Jurkat, Clone E6-1 (cell line): ENCODE measurements around the gene REV3L.
A peak's percentile ranks its signal among the peaks of the same experiment; 100 is the strongest.

Experiments
- DNase-seq: peaks from one replicate; pipeline ENCODE4 v3.0.0-alpha.2; 2011; ENCODE audit warnings: low read depth, low spot score
- H3K4me3 ChIP-seq: 2 replicates; pipeline ENCODE4 v1.5.1; 2011; ENCODE audit warnings: mild to moderate bottlenecking, low read length, control low read depth, moderate library complexity

REV3L gene

DNA sequence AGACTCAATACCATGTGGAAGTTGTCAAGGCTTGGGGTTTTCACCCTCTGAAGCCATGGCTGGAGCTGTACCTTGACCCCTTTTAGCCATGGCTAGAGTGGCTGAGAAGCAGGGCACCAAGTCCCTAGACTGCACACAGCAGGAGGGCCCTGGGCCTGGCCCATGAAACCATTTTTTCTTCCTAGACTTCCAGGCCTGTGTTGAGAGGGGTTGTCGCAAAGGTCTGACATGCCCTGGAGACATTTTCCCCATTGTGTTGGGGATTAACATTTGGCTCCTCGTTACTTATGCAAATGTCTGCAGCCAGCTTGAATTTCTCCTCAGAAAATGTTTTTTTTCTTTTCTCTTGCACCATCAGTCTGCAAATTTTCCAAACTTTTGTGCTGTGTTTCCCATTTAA is 199.3 kb downstream of the REV3L start:
- H3K4me3 ChIP-seq, result no peak overlapping the region
- DNase-seq, result no peak

DNA sequence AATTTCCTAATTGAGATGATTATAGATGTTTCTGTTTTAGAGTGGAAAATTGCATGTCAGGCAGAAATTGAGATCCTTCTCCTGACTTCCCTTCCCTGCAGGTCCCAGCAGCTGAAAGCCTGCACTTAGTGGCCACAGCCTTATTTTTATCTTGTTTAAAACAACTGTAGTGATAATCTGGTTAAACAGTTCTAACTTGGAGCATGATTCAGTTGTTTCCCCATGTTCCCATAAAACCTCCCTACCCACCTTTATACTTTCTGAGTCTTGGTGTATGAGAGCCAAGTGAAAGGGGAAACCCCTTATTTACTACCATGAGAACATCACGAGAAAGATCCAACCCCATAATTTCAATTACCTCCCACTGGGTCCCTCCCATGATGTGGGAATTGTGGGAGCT is 200.5 kb downstream of the REV3L start:
- no peak overlapping the region for H3K4me3 ChIP-seq
- no peak for DNase-seq

DNA sequence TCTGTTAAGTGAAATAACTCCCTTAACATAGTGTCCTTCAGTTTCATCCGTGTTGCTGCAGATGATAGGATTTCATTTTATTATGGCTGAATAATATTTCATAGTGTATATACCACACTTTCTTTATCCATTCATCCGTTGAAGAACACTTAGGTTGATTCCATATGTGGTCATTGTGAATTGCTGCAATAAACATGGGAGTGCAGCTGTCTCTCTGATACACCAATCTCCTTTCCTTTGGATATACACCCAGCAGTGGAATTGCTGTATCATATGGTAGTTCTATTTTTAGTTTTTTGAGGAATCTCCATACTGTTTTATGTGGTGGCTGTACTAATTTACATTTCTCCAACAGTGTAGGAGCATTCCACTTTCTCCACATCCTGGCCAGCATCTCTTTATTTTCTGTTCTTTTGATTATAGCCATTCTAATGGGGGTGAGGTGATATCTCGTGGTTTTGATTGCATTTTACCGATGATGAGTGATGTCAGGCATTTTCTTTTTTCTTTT is 202.5 kb downstream of the REV3L start:
- H3K4me3 ChIP-seq, result no peak overlapping the region

DNA sequence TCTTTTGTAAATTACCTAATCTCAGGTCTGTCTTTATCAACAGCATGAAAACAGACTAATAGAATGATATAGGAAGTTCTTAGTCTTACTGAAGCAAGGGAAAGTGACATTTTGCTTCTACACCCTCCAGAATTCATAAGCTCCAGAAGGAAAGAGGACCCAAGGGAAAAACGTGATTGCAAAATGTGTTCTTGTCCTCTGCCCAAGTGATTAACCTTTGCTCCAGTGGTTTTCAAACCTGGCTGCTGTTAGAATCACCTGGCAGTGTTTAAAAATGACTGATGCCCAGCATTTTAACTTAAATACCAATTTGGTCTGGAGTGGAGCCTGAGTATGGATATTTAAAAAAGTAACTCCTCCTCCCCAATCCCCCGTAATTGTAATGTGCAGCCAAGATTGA is 204.3 kb downstream of the REV3L start:
- no peak overlapping the region for H3K4me3 ChIP-seq
- no peak for DNase-seq

More for the DNA sequence above, 202.5 kb downstream of the REV3L start:
- DNase-seq, result no peak

DNA sequence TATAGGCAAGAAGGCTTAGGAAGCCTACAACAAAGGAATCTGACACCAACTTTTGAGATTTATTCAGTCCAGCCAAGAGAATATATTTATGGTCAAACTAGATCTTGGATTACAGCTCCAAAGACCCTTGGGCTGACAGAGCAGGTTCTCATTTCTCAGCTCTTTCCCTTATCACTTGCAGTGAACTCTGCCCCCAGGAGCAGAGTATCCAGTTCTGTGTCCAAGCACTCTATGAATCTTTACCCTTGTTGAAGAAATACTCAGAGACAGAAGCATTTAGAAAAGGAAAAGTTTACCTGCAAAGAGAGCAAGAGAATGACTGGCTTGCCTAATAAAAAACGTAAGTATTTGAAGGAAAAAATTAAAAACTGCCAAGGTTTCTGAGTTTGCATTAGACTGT is 205.2 kb downstream of the REV3L start:
- DNase-seq, result no peak
- H3K4me3 ChIP-seq, result no peak overlapping the region

DNA sequence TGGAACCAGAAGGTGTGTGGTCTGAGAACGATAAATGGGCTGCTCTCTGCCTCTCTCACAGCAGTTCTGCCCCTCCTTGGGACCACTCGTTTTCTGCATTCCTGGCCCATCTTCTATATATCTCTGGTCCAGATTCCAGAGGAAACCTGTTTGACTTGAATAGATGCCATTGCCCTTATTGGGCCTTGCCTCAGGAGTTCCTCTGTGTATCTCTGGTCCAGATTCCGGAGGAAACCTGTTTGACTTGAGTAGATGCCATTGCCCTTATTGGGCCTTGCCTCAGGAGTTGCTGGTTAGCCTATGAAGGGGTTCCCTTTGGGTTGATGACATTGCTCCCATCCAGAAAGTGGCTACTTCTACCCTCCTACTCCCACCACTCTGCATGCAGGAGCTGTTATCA is 206.3 kb downstream of the REV3L start:
- H3K4me3 ChIP-seq, result no peak overlapping the region
- DNase-seq, result no peak

DNA sequence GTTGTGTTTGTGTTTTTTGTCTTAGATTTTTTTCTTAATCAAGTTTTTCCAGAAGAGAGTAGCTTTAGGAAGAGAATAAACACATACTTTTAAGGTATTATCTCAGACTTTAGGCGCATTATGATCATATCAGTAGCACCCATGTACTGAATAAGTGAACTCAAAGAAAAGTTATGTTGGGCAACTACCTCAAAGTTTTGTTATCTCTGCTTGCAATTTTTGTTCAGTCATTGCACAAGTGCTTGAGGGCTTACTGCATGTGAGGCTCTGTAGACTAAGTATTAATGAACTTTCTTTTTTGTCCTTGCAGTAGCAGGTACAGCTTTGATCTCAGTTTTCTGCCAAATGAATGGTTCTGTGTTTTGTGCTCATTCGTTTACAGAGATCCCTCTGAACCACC is 206.7 kb downstream of the REV3L start:
- no peak overlapping the region for H3K4me3 ChIP-seq
- DNase-seq, result no peak

DNA sequence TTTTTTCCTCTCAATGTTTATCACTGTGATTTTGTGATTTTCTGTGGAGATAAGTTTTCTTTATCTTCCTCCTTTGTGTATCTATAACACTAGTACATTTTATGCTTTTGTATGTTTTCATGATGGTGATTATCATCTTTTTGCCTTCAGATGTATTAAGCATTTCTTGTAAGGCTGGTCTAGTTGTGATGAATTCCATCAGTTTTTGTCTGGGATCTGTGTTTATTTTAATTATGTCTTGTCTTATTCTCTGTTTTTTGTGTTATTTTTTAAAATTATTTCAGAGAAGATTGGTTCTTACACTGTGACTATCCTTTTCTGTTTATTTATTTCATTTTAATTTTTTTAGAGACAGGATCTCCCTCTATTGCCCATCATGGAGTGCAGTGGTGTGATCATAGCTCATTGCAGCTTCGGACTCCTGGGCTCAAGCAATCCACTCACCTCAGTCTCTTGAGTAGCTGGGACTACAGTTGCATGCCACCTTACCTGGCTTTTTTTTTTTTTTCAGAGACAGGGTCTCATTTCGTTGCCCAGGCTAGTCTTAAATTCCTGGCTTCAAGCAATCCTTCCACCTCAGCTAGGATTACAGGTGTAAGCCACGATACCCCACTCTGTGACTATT is 208.3 kb downstream of the REV3L start:
- DNase-seq, result no peak
- no peak overlapping the region for H3K4me3 ChIP-seq

DNA sequence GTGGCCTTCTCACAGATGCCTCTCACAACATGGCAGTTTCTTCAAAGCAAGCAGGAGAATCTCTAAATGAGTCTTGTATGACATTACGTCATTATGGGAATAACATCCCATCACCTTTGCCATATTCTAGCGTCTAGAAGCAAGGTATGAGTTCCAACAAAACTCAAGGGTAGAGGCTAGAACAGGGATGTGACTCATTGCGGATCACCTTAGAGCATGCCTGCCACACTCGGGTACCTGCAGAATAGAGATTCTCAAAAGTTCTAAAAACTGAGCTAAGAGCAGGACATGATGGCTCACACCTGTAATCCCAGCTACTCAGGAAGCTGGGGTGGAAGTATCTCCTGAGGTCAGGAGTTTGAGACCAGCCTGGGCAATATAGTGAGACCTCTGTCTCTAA is 212.9 kb downstream of the REV3L start:
- no peak for DNase-seq
- H3K4me3 ChIP-seq, result no peak overlapping the region

DNA sequence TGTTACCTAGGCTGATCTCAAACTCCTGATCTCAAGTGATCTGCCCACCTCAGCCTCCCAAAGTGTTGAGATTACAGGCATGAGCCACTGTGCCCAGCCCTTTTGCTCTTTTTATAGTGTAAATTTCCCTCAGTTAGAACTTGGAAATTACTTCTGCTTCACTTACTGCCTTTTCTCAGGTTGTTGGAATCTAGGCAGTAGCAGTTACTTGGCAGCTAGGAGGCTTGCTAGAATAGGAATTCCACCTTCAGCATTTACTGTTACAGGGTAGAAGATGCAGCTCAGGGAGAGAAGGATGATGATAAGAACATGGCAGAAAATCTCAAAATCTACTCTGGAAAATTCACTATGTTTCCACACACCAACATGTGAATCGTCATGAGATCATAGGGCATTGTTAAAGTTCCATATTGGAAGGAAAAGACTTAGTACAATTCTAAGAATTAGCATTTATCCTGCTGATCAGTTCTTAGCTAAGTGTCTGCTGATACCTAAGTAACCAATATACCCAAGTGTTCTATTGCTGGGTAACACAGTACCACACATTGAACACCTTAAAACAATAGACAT is 213.5 kb downstream of the REV3L start:
- no peak overlapping the region for H3K4me3 ChIP-seq
- DNase-seq, result no peak

DNA sequence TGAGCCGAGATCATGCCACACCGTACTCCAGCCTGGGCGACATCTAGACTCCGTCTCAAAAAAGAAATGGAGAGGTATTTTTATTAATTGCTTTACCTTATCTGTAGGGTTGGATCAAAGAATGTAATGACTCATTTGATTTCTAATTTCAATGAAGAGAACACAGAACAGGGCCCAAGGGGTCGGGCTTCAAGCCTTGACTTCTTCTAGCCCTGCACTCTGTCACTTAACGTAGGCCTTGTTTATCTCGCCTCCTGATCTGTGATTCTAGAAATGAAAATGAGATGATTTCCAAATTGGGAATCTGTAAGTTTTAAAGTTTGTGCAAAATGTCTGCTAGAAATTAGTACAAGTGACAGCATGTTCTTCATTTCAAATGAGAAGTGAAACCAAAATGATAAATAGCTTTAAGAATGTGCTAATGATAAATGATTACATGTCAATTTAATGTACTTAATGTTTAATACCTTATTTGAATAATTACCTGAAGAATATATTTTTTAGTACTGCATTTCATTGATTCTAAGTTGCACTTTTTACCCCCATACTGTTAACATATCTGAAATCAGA is 215.2 kb downstream of the REV3L start:
- H3K4me3 ChIP-seq, result no peak overlapping the region
- no peak for DNase-seq

DNA sequence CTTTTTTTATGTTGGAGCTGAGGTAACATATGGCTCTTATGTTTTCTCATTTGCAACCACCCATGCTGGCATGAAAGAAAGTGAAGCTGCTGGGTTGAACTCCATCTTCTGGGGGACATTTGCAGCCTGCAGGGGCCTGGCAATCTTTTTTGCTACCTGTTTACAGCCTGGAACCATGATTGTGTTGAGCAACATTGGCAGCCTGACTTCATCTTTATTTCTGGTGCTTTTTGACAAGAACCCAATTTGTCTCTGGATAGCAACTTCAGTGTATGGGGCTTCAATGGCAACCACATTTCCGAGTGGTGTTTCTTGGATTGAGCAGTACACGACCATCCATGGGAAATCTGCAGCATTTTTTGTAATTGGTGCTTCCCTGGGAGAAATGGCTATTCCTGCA is 216.7 kb downstream of the REV3L start:
- no peak overlapping the region for H3K4me3 ChIP-seq
- DNase-seq, result no peak

DNA sequence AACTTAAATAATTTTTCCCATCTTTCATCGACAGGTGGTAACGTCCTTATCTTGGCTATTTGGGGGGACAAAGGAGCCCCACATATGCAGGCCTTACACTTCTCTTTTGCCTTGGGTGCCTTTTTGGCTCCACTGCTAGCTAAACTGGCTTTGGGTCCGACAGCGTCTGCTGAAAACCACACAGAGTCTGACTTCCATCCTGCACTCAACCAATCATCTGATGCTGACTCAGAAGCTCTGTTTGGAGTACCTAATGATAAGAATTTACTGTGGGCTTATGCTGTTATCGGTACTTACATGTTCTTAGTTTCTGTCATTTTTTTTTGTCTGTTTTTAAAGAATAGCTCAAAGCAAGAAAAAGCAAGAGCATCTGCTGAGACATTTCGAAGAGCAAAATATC is 217.2 kb downstream of the REV3L start:
- no peak overlapping the region for H3K4me3 ChIP-seq
- DNase-seq, result no peak

DNA sequence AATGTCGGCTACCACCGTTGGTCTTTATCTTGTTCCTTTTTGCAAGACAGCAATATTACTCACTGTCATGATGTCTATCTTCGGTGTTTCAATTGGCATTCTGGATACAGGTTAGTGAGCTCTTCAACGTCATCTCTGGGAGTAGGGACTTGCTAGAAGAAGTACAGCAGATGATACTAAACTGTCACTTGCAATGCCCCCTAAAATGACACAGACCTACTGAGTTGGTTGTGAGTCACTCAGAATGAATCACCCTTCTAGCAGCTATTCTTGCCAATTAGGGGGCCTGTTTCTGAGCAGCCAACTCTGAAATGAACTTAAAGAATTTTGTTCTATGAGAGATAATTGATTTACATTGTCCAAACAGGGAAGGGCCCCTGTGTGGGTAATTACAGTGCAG is 219.2 kb downstream of the REV3L start:
- no peak overlapping the region for H3K4me3 ChIP-seq
- DNase-seq, result no peak

DNA sequence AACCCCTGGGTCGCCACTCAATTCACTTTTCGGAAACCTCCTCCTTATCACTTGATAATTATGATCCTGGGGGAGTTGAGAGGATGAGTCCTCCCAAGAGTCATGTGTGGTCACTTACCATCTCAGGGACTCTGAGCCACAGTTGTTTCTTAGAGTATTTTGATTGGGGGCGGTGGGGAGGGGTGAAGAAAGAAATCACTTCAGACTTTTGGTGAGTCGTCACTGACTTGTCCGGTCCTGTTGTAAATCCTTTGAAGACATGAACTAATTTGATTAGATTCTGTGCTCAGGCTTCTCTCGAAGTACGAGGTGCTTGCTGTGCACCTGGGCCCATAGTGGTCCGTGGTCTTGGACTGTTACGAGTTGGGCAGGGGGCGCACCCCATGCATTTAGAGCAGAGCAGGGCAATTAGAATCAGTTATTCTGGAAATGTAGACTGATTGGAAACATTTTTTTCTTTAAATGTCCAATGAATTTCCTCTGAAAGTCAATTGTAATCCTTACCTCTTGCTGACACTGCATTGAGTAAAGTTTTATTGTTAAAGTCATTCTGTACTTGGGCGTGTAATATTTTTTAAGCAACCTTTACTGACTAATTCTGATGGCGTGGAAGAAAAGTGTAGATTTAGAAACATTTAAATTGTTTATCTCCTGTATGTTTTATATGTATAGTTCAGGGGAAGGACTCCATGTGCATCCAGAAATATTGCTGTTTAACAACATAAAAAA is 222.3 kb downstream of the REV3L start:
- no peak for DNase-seq
- no peak overlapping the region for H3K4me3 ChIP-seq

DNA sequence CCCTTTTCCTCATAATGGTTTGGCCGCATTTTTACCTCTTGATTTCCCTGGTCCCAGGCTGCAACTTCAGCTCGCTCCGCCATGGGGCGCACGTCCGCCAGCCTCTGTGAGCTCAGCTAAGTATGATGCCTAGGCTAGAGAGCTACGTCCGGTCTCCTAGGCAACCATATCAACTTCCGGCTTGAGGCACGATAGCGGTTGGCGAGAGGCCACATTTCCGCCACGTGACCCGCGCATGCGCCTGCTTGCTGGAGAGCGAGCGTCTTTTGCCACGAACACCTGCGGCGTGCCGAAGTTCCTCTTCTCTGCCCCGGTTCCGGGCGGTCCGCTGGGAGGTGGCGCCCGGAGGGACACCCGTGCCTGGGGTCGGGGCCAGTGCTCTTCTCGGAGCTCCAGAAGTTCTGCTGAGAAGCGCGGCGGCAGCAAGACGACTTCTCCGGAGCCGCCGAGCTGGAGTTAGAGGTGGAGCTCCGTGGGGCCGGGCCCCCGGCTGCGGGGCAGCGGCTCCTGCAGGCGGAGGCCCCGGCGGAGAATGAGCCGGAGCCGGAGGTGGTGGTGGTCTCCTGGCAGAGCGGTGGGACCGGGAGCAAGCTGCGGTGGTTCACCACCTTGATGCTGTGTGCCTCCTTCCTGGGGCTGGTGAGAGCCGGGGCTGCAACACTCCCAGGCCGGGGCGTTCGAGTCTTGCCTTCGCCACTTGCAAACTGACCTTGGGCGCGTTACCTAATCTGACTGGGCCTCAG is 223.8 kb downstream of the REV3L start:
- peak; percentile 99 for DNase-seq
- peak overlapping the region; percentile 81 for H3K4me3 ChIP-seq

DNA sequence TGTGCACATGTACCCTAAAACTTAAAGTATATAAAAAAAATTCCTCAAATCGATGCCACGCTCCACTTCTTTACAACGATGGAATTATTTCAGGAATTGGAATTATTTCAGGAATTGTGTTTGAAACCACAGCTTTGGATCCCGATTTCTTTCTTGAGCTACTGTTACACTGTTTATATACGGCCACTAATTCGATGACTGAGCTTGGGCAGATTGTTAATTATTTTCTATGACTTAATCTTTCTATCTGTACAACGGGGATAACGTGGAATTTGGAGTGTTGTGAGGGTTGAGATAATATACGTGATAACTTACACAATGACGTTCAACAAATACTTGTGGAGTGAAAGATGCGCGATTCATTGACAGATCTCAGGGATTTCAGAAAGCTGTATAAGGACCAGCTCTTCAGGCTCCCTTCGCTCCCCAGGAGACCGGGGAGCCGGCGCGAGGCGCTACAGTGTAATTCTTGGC is 224.4 kb downstream of the REV3L start:
- DNase-seq, result no peak
- H3K4me3 ChIP-seq, result peak overlapping the region; percentile 81

DNA sequence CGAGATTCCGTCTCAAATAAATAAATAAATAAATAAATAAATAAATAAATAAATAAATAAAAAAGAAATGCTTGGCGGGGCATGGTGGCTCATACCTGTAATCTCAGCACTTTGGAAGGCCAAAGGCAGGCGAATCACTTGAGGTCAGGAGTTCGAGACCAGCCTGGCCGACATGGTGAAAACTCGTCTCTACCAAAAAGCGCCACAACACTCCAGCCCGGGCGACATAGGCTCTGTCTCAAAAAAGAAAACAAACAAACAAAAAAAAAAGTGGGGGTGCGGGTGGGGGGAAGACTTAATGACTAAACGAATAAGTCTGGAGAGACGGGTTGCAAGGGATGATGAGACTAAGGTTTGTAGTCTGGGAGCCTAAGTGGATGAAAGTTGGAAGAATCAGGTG is 225.0 kb downstream of the REV3L start:
- no peak overlapping the region for H3K4me3 ChIP-seq
- no peak for DNase-seq

DNA sequence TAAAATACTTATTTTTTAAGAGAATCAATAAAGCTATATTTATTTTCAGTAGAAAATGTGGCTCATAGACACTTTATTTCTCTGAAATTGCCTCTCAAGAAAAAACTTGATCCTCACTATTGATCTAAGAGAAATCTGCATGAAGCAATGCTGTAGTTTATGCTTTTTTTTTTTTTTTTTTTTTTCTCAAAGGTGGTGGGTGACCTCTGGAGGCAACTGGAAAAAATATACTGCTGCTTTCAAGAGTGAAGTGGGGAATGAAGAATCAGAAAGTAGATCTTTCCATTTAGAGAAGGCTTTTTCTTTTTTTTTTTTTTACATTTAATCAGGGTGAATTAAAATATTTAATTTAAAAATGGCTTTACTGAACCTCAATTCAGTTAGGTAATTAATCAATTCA is 226.4 kb downstream of the REV3L start:
- DNase-seq, result peak; percentile 9
- no peak overlapping the region for H3K4me3 ChIP-seq
